ENCODE data around the gene PIK3R4. TPM values are rescaled to one million over a fixed set of nuclear protein-coding genes. Genes with fewer than 3 reads are reported as not detected.

Gene PIK3R4
- total RNA-seq, 2 experiments from 2014 or later, result 13.7 to 14.5 TPM

GRCh38 chr3:130635285-130635684 is 111.3 kb downstream of the PIK3R4 start:
- Mint-ChIP-seq H3K4me3 (no peak overlapping the region), H3K9me3 (peaks cover 2% of the 10 kb centered on the region), H3K27me3 (no peaks in the 10 kb centered on the region), H3K36me3 (ENCODE audit: low read depth) (no peaks in the 10 kb centered on the region), H3K27ac (no peak overlapping the region), H3K4me1 (ENCODE audit: low read depth) (no peaks in the 10 kb centered on the region)
- DNase-seq (no peak), ATAC-seq (ENCODE audit: poor library complexity) (no peak)
- CTCF ChIA-PET, result no interaction called here
- no peak for TF ChIP-seq CTCF (IDR thresholded peaks at IDR 0.05)
- Histone ChIP-seq H3K4me1 (ENCODE audit: insufficient read depth, low read length) (no peaks in the 10 kb centered on the region), H3K27me3 (ENCODE audit: control insufficient read depth in 1 of 2, insufficient read depth in 2 of 2, low read length in 2 of 2) (no peaks in the 10 kb centered on the region), H3K4me3 (ENCODE audit: low read length) (no peak overlapping the region), H3K9me3 (ENCODE audit: control insufficient read depth in 1 of 2, insufficient read depth in 1 of 2, low read length in 2 of 2) (no peaks in the 10 kb centered on the region), H3K27ac (ENCODE audit: low read depth in 1 of 2, low read length in 2 of 2) (no peak overlapping the region), H3K36me3 (ENCODE audit: insufficient read depth, low read length) (no peaks in the 10 kb centered on the region)
- POLR2A ChIA-PET, result no interaction called here
- intact Hi-C loops (cut with DNase I, micrococcal nuclease), result no loop called here

Other genes with a start within 250 kb of the PIK3R4 start
- not detected for gene COL6A6, start 229.7 kb downstream of the PIK3R4 start, total RNA-seq
- gene ATP2C1, start 147.3 kb upstream of the PIK3R4 start, total RNA-seq, result 10 to 100 TPM; 40.9 to 44.0 TPM

Measured in CD4-positive, alpha-beta T cell (primary cell).